Measurements from ENCODE around the gene COL18A1. TPM values are rescaled to one million over a fixed set of nuclear protein-coding genes. Genes with fewer than 3 reads are reported as not detected.
A peak's percentile ranks its signal among the peaks of the same experiment; 100 is the strongest.
"Not testable (repeated sequence)": the region's sequence is repeated elsewhere in the genome, so short reads cannot be mapped to it uniquely, and the experiment has no call there.

COL18A1 gene
- total RNA-seq, 1 donor from 2014 or later = 150 TPM

GRCh38 chr21:45362748-45363145 is 42.2 kb upstream of the COL18A1 start:
- Mint-ChIP-seq H3K4me1 (ENCODE audit: unreplicated experiment) (peaks cover 33% of the 10 kb centered on the region), H3K9me3 (no peaks in the 10 kb centered on the region), H3K27ac (no peak overlapping the region), H3K36me3 (no peaks in the 10 kb centered on the region), H3K4me3 (no peak overlapping the region), H3K27me3 (no peaks in the 10 kb centered on the region)
- TF ChIP-seq, protein P1, sequence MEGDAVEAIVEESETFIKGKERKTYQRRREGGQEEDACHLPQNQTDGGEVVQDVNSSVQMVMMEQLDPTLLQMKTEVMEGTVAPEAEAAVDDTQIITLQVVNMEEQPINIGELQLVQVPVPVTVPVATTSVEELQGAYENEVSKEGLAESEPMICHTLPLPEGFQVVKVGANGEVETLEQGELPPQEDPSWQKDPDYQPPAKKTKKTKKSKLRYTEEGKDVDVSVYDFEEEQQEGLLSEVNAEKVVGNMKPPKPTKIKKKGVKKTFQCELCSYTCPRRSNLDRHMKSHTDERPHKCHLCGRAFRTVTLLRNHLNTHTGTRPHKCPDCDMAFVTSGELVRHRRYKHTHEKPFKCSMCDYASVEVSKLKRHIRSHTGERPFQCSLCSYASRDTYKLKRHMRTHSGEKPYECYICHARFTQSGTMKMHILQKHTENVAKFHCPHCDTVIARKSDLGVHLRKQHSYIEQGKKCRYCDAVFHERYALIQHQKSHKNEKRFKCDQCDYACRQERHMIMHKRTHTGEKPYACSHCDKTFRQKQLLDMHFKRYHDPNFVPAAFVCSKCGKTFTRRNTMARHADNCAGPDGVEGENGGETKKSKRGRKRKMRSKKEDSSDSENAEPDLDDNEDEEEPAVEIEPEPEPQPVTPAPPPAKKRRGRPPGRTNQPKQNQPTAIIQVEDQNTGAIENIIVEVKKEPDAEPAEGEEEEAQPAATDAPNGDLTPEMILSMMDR (conservative IDR thresholded peaks at IDR 0.05) = no peak
- DNase-seq (ENCODE audit: extremely low spot score, unreplicated experiment) = no peak

DNA sequence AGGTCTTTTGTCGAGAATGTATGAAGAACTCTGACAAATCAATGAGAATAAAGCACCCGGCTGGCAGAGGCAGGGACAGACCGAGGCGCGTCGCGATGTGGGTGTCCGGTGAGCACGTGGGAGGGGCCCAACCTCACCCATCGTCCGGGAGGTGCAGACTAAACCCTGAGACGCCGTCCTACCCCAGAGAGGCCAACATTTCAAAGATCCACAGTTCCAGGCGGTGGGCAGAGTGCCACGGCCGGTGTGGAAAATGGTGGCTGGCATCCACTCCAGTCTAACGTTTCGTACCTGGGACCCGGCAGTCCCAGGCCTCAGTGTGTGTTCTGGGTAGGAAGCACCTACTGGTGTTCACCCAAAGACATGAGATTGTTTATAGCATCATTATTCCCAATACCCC is 41.7 kb upstream of the COL18A1 start:
- H3K27me3 Mint-ChIP-seq; H3K27ac Mint-ChIP-seq; H3K9me3 Mint-ChIP-seq; H3K4me3 Mint-ChIP-seq; H3K36me3 Mint-ChIP-seq; DNase-seq (ENCODE audit: extremely low spot score, unreplicated experiment): not testable (repeated sequence)
- H3K4me1 Mint-ChIP-seq (ENCODE audit: unreplicated experiment) = peaks cover 33% of the 10 kb centered on the region

DNA sequence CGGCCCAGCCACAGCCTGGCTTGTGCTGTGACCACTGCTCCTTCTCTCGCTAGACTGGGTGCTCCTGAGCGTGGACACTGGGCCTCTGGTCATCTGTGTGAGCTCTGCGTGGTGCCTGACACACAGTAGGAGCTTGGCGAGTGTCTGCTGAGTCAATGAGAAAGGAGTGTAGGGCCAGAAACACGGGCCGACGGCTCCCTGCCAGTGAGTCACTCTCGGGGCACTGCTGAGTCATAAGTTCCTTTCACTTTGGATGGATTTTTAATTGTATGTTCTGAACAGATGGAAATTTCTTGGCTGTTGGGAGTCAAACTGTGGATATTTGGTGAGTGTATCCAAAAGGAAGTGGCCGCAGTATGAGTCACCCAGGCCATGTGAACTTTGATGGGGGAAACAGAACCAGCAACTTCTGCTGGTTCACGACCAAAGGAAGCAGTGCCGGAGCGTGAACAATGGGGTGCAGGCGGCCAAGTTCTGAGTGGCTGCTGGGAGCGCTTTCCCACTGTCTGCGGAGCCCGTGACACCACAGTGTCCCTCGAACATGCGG is 41.0 kb upstream of the COL18A1 start:
- peak overlapping the region; percentile 88 for H3K27ac Mint-ChIP-seq
- no peaks in the 10 kb centered on the region for H3K27me3 Mint-ChIP-seq
- peak overlapping the region; percentile 50 for H3K4me3 Mint-ChIP-seq
- H3K9me3 Mint-ChIP-seq = no peaks in the 10 kb centered on the region
- TF ChIP-seq, protein P1 (conservative IDR thresholded peaks at IDR 0.05) = no peak
- H3K4me1 Mint-ChIP-seq (ENCODE audit: unreplicated experiment) = peaks cover 31% of the 10 kb centered on the region
- no peak for DNase-seq (ENCODE audit: extremely low spot score, unreplicated experiment)
- no peaks in the 10 kb centered on the region for H3K36me3 Mint-ChIP-seq

DNA sequence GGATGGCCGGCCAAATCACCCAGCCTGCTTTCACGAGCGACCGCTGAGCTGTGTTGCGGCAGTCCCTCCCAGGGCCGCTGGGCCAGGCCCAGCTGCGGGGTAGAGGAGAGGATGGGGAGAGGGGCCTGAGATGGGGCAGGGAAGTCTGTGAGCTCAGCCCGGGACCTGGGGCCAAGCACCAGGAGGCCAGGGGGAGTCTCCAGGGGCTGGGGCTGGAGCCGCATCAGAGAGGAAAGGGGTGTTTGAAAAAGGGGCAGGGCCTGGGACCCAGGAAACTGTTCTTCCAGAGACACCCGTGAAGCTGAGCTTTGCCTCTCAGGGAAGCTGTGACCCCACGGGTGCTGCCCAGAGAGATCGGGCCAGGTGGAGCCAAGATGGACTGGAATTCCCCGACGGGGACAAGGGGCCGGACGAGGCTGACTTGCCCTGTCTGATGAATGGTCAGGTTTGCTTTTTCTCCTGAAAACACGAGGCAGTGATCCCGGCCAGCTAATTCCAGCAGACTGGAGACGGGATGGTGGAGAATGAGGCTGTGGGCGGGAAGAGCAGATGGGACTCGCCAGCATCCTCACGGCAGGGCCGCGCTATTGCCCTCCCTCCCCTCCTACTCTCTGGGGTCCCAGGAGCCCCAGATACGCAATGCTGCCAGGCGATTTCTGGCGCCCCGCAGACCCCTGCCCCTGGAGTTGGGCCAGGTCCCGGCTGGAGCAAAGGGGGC is 40.3 kb upstream of the COL18A1 start:
- TF ChIP-seq, protein P1 (conservative IDR thresholded peaks at IDR 0.05) = no peak
- Mint-ChIP-seq H3K27ac (peak overlapping the region; percentile 88), H3K4me3 (peak overlapping the region; percentile 50), H3K9me3 (no peaks in the 10 kb centered on the region), H3K4me1 (ENCODE audit: unreplicated experiment) (peaks cover 28% of the 10 kb centered on the region), H3K27me3 (no peaks in the 10 kb centered on the region), H3K36me3 (no peaks in the 10 kb centered on the region)
- DNase-seq (ENCODE audit: extremely low spot score, unreplicated experiment) = no peak

GRCh38 chr21:45365186-45365607 is 39.8 kb upstream of the COL18A1 start:
- Mint-ChIP-seq H3K4me3 (no peak overlapping the region), H3K27ac (peak overlapping the region; percentile 87), H3K36me3 (no peaks in the 10 kb centered on the region), H3K4me1 (ENCODE audit: unreplicated experiment) (peaks cover 28% of the 10 kb centered on the region), H3K9me3 (no peaks in the 10 kb centered on the region), H3K27me3 (no peaks in the 10 kb centered on the region)
- no peak for DNase-seq (ENCODE audit: extremely low spot score, unreplicated experiment)
- TF ChIP-seq, protein P1 (conservative IDR thresholded peaks at IDR 0.05) = no peak

DNA sequence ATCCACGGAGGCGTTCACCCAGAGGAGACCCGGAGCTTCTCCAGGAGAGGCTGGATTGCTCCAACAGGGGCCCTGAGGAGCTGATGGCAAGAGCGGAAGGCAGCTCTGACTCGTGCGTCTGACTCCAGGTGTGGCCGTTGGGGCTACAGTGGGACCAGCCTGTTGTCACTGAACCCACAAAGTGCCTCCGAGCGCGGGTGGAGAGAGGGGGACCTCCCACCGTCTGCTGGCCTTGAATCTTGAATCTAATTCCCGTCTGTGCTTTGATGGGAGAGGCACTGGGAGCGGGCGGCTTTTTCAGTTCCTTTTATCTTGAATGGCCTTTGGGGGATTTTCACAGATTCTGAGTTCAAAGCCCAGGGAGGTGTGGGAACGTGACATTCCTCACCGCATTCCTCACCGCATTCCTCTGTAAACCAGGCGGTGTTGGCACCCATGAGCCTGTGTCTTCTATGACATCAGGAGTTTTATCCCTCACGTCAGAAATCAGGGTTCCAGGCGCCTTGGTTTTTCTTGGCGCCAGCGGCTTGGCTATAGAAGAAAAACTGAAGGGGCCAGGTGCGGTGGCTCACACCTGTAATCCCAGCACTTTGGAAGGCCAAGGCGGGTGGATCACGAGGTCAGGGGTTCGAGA is 39.2 kb upstream of the COL18A1 start:
- Mint-ChIP-seq H3K4me3 (peak overlapping the region; percentile 9), H3K9me3 (no peaks in the 10 kb centered on the region), H3K4me1 (ENCODE audit: unreplicated experiment) (peaks cover 33% of the 10 kb centered on the region), H3K36me3 (no peaks in the 10 kb centered on the region), H3K27ac (peak overlapping the region; percentile 87), H3K27me3 (no peaks in the 10 kb centered on the region)
- TF ChIP-seq, protein P1 (conservative IDR thresholded peaks at IDR 0.05) = no peak
- no peak for DNase-seq (ENCODE audit: extremely low spot score, unreplicated experiment)
